HepG2 (cell line): ENCODE data around the gene CIBAR2. TPM values are rescaled to one million over a fixed set of nuclear protein-coding genes. Genes with fewer than 3 reads are reported as not detected.

Experiments
- ATAD3A ChIP-seq: sonication (generic); formaldehyde crosslinking; IDR thresholded peaks from 2 replicates; pipeline ENCODE4 v1.4.0; 2020; ENCODE audit warnings: missing genetic modification reagents
- FOXC1 ChIP-seq: sonication (generic); formaldehyde crosslinking; IDR thresholded peaks from 2 replicates; pipeline ENCODE4 v1.8.0; 2022; ENCODE audit warnings: mild to moderate bottlenecking, missing genetic modification reagents, borderline replicate concordance
- IRF9 ChIP-seq: sonication (generic); formaldehyde crosslinking; IDR thresholded peaks from 2 replicates; pipeline ENCODE4 v1.8.0; 2022; ENCODE audit warnings: missing genetic modification reagents, mild to moderate bottlenecking, borderline replicate concordance
- MEF2D ChIP-seq: sonication (generic); formaldehyde crosslinking; IDR thresholded peaks from 2 replicates; pipeline ENCODE4 v1.5.1; 2020; ENCODE audit warnings: mild to moderate bottlenecking, missing genetic modification reagents
- NCOA2 ChIP-seq: sonication (generic); formaldehyde crosslinking; IDR thresholded peaks from 2 replicates; pipeline ENCODE4 v1.8.0; 2022; ENCODE audit warnings: inconsistent platforms
- NR2C2 ChIP-seq: sonication (generic); formaldehyde crosslinking; IDR thresholded peaks from 2 replicates; pipeline ENCODE4 v1.4.0; 2020; ENCODE audit warnings: missing genetic modification reagents, mild to moderate bottlenecking, moderate library complexity, borderline replicate concordance
- SAFB2 ChIP-seq: sonication (generic); formaldehyde crosslinking; IDR thresholded peaks from 2 replicates; pipeline ENCODE4 v1.5.1; 2020; ENCODE audit warnings: missing genetic modification reagents, low read depth, mild to moderate bottlenecking, borderline replicate concordance
- SIX1 ChIP-seq: sonication (generic); formaldehyde crosslinking; IDR thresholded peaks from 2 replicates; pipeline ENCODE4 v1.4.0; 2020; ENCODE audit warnings: missing genetic modification reagents, borderline replicate concordance
- SP4 ChIP-seq: sonication (generic); formaldehyde crosslinking; IDR thresholded peaks from 2 replicates; pipeline ENCODE4 v1.8.1; 2023; ENCODE audit warnings: mild to moderate bottlenecking, missing genetic modification reagents
- SUZ12 ChIP-seq: fragments of 150-350 bp; IDR thresholded peaks from 2 replicates; pipeline ENCODE4 v1.6.1; 2014; ENCODE audit warnings: low read depth, low read length
- ZC3H4 ChIP-seq: sonication (generic); formaldehyde crosslinking; IDR thresholded peaks from 2 replicates; pipeline ENCODE4 v1.4.0; 2020; ENCODE audit warnings: missing genetic modification reagents, borderline replicate concordance
- ZMYM3 ChIP-seq: sonication (generic); formaldehyde crosslinking; IDR thresholded peaks from 2 replicates; pipeline ENCODE4 v1.5.1; 2020; ENCODE audit warnings: mild to moderate bottlenecking, missing genetic modification reagents
- ZNF776 ChIP-seq: sonication (generic); formaldehyde crosslinking; IDR thresholded peaks from 2 replicates; pipeline ENCODE4 v1.4.0; 2020; ENCODE audit warnings: mild to moderate bottlenecking, missing genetic modification reagents
- ZNF883 ChIP-seq: sonication (generic); formaldehyde crosslinking; IDR thresholded peaks from 2 replicates; pipeline ENCODE4 v1.5.1; 2020; ENCODE audit warnings: mild to moderate bottlenecking, missing genetic modification reagents; ENCODE audit errors: not compliant biosample characterization
- ZSCAN21 ChIP-seq: sonication (generic); formaldehyde crosslinking; IDR thresholded peaks from 2 replicates; pipeline ENCODE4 v1.8.0; 2022; ENCODE audit warnings: mild to moderate bottlenecking, missing genetic modification reagents, moderate library complexity, borderline replicate concordance
- polyA plus RNA-seq, 8 experiments: library from polyadenylated mRNA; depleted of rRNA in 3 of 8; stranded (reverse) in 7 of 8; unstranded in 1 of 8; fragments of >200 nt; fragmentation: Illumina TruSeq in 4 of 8; extraction: Trizol in 4 of 8; gene quantifications; 2 replicates each; pipeline versions ENCODE4 v1.2.1 to v1.2.3, GENCODE V29; 2011 to 2016; ENCODE audit warnings: low read depth in 4 of 8, missing spikeins in 1 of 8, mixed read lengths in 1 of 8; ENCODE audit not compliant: insufficient read depth in 1 of 8
- total RNA-seq, 5 experiments: library from RNA; depleted of rRNA; stranded (reverse); fragments of >200 nt; fragmentation: Illumina TruSeq; extraction: Trizol; gene quantifications; 2 replicates each; pipeline ENCODE4 v1.2.3, GENCODE V29; 2016; ENCODE audit warnings: low read depth in 1 of 5
- TF ChIP-seq, protein P1 (sequence below): sonication (generic); formaldehyde crosslinking; IDR thresholded peaks from 2 replicates; pipeline ENCODE4 v1.9.0; 2021; ENCODE audit warnings: missing genetic modification reagents, borderline replicate concordance
- TF ChIP-seq, protein P2 (sequence below): sonication (generic); formaldehyde crosslinking; IDR thresholded peaks from 2 replicates; pipeline ENCODE4 v1.8.1; 2023; ENCODE audit warnings: missing genetic modification reagents, inconsistent platforms, borderline replicate concordance
- TF ChIP-seq, protein P3 (sequence below): sonication (generic); formaldehyde crosslinking; IDR thresholded peaks from 2 replicates; pipeline ENCODE4 v1.4.0; 2020; ENCODE audit warnings: mild to moderate bottlenecking, missing genetic modification reagents
- TF ChIP-seq, protein P4 (sequence below): sonication (generic); formaldehyde crosslinking; IDR thresholded peaks from 2 replicates; pipeline ENCODE4 v1.4.0; 2020; ENCODE audit warnings: missing genetic modification reagents, low read depth, mild to moderate bottlenecking, borderline replicate concordance

CIBAR2 gene
- total and polyA plus RNA-seq, 2 of the 13 experiments (the other 11 are each of a cell fraction or from before 2014, with no cell fraction given), result not detected

DNA sequence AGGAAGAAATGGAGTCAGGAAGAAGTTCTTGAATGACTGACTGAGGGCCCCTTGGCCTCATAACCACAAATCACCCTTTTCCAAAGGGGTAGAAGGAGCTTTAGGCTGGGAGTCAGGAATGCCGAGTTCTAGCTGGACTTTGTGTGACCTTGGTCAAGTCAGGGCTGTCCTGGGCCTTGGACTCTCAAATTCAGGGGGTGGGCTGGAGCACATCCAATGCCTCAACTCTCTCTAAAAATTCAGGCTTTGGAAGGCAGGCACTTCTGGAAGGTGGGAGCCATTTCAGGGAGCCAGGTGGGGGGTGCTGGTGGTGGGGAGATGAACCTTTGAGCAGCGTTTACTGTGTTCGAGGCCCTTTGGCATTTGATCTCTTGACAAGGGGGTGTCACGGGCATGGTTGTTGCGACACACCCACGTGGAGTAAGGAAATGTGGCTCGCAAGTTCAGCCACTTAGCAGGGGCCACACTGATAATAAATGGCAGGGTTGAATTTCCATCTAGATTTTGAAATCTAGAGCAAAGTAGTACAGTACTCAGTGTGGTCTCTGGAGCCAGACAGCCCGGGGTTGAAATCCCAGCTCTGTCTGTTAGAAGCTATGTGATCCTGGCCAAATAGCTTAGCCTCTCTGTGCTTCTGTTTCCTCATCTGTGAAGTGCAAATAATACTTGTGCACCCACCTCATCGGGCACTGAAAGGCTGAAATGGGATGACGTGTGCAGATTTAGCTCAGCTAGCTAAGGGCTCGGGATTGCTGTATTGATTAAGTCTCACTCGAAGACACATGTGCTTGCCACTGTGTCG, 47.1 kb upstream of the CIBAR2 start (continued):
- TF ChIP-seq MEF2D (CRISPR knock-in tag), result no peak; the same call in 1 of the 2 replicates
- TF ChIP-seq SIX1, result peak; percentile 87; the same call in 1 of the 2 replicates
- no peak for TF ChIP-seq ZNF883
- no peak for TF ChIP-seq SP4 (CRISPR knock-in tag)
- TF ChIP-seq, protein P1, sequence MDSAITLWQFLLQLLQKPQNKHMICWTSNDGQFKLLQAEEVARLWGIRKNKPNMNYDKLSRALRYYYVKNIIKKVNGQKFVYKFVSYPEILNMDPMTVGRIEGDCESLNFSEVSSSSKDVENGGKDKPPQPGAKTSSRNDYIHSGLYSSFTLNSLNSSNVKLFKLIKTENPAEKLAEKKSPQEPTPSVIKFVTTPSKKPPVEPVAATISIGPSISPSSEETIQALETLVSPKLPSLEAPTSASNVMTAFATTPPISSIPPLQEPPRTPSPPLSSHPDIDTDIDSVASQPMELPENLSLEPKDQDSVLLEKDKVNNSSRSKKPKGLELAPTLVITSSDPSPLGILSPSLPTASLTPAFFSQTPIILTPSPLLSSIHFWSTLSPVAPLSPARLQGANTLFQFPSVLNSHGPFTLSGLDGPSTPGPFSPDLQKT (CRISPR knock-in tag), result no peak
- no peak for TF ChIP-seq ZNF776 (CRISPR knock-in tag)
- no peak for TF ChIP-seq SUZ12
- TF ChIP-seq FOXC1, result no peak
- TF ChIP-seq ZSCAN21, result peak; percentile 62
- TF ChIP-seq, protein P2, sequence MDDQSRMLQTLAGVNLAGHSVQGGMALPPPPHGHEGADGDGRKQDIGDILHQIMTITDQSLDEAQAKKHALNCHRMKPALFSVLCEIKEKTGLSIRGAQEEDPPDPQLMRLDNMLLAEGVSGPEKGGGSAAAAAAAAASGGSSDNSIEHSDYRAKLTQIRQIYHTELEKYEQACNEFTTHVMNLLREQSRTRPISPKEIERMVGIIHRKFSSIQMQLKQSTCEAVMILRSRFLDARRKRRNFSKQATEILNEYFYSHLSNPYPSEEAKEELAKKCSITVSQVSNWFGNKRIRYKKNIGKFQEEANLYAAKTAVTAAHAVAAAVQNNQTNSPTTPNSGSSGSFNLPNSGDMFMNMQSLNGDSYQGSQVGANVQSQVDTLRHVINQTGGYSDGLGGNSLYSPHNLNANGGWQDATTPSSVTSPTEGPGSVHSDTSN (CRISPR knock-in tag), result no peak
- no peak for TF ChIP-seq ZC3H4 (CRISPR knock-in tag)
- TF ChIP-seq NCOA2 (CRISPR knock-in tag), result peak; percentile 73
- peak; percentile 49; the same call in 1 of the 2 replicates for TF ChIP-seq IRF9 (CRISPR knock-in tag)
- TF ChIP-seq NR2C2 (CRISPR knock-in tag), result peak; percentile 73
- TF ChIP-seq, protein P3, sequence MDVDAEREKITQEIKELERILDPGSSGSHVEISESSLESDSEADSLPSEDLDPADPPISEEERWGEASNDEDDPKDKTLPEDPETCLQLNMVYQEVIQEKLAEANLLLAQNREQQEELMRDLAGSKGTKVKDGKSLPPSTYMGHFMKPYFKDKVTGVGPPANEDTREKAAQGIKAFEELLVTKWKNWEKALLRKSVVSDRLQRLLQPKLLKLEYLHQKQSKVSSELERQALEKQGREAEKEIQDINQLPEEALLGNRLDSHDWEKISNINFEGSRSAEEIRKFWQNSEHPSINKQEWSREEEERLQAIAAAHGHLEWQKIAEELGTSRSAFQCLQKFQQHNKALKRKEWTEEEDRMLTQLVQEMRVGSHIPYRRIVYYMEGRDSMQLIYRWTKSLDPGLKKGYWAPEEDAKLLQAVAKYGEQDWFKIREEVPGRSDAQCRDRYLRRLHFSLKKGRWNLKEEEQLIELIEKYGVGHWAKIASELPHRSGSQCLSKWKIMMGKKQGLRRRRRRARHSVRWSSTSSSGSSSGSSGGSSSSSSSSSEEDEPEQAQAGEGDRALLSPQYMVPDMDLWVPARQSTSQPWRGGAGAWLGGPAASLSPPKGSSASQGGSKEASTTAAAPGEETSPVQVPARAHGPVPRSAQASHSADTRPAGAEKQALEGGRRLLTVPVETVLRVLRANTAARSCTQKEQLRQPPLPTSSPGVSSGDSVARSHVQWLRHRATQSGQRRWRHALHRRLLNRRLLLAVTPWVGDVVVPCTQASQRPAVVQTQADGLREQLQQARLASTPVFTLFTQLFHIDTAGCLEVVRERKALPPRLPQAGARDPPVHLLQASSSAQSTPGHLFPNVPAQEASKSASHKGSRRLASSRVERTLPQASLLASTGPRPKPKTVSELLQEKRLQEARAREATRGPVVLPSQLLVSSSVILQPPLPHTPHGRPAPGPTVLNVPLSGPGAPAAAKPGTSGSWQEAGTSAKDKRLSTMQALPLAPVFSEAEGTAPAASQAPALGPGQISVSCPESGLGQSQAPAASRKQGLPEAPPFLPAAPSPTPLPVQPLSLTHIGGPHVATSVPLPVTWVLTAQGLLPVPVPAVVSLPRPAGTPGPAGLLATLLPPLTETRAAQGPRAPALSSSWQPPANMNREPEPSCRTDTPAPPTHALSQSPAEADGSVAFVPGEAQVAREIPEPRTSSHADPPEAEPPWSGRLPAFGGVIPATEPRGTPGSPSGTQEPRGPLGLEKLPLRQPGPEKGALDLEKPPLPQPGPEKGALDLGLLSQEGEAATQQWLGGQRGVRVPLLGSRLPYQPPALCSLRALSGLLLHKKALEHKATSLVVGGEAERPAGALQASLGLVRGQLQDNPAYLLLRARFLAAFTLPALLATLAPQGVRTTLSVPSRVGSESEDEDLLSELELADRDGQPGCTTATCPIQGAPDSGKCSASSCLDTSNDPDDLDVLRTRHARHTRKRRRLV (CRISPR knock-in tag), result 0 out of 2 replicates have a peak, but pooled peaks have one; percentile 78
- TF ChIP-seq ZMYM3 (CRISPR knock-in tag), result peak; percentile 92
- TF ChIP-seq, protein P4, sequence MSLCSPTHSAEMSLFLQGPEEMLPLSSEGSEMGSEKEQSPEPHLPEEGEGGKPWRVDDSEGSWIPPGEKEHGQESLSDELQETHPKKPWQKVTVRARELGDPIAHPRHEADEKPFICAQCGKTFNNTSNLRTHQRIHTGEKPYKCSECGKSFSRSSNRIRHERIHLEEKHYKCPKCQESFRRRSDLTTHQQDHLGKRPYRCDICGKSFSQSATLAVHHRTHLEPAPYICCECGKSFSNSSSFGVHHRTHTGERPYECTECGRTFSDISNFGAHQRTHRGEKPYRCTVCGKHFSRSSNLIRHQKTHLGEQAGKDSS (CRISPR knock-in tag), result no peak; the same call in 1 of the 2 replicates
- no peak for TF ChIP-seq ATAD3A (CRISPR knock-in tag)
- no peak for TF ChIP-seq SAFB2 (CRISPR knock-in tag)
